BE2C (cell line): ENCODE measurements around the gene PLIN5.

Experiments
- DNase-seq: peaks from one replicate; pipeline ENCODE4 v3.0.0-alpha.2; 2020
- H3K27me3 ChIP-seq: fragments of 250-450 bp; sonication (Bioruptor Pico); 2 replicates; pipeline ENCODE4 v1.5.1; 2020; ENCODE audit warnings: mild to moderate bottlenecking
- H3K36me3 ChIP-seq: fragments of 250-450 bp; sonication (Bioruptor Pico); 2 replicates; pipeline ENCODE4 v1.5.1; 2020; ENCODE audit warnings: mild to moderate bottlenecking
- H3K4me1 ChIP-seq: fragments of 250-450 bp; sonication (Bioruptor Pico); 2 replicates; pipeline ENCODE4 v1.5.1; 2020
- H3K4me3 ChIP-seq: 2 replicates; pipeline ENCODE4 v1.5.1; 2011; ENCODE audit warnings: low read depth, low read length
- H3K9me3 ChIP-seq: fragments of 250-450 bp; sonication (Bioruptor Pico); 2 replicates; pipeline ENCODE4 v1.5.1; 2020
- CTCF ChIP-seq: IDR thresholded peaks from 2 replicates; pipeline ENCODE4 v1.5.1; 2012; ENCODE audit warnings: mild to moderate bottlenecking, low read depth, low read length

Gene PLIN5

GRCh38 chr19:4505570-4506448 is 29.2 kb downstream of the PLIN5 start:
- H3K4me3 ChIP-seq = no peak overlapping the region
- DNase-seq = no peak
- TF ChIP-seq CTCF = no peak
- H3K9me3 ChIP-seq = no peaks in the 10 kb centered on the region
- no peaks in the 10 kb centered on the region for H3K27me3 ChIP-seq
- no peaks in the 10 kb centered on the region for H3K4me1 ChIP-seq
- peaks cover 21% of the 10 kb centered on the region for H3K36me3 ChIP-seq

GRCh38 chr19:4504891-4505569 is 30.0 kb downstream of the PLIN5 start:
- H3K4me1 ChIP-seq = no peaks in the 10 kb centered on the region
- no peak for DNase-seq
- TF ChIP-seq CTCF = no peak
- H3K27me3 ChIP-seq = no peaks in the 10 kb centered on the region
- H3K4me3 ChIP-seq = no peak overlapping the region
- peaks cover 23% of the 10 kb centered on the region for H3K36me3 ChIP-seq
- H3K9me3 ChIP-seq = no peaks in the 10 kb centered on the region

- no peak for DNase-seq
- Histone ChIP-seq H3K36me3 (peaks cover 23% of the 10 kb centered on the region), H3K4me1 (no peaks in the 10 kb centered on the region), H3K9me3 (no peaks in the 10 kb centered on the region), H3K4me3 (no peak overlapping the region), H3K27me3 (no peaks in the 10 kb centered on the region)
- no peak for TF ChIP-seq CTCF
Measured at GRCh38 chr19:4504297-4504701, 30.7 kb downstream of the PLIN5 start.

- Histone ChIP-seq H3K27me3 (no peaks in the 10 kb centered on the region), H3K4me3 (no peak overlapping the region), H3K36me3 (peaks cover 24% of the 10 kb centered on the region), H3K9me3 (no peaks in the 10 kb centered on the region), H3K4me1 (no peaks in the 10 kb centered on the region)
- DNase-seq = no peak
- no peak for TF ChIP-seq CTCF
Measured at GRCh38 chr19:4503825-4504170, 31.2 kb downstream of the PLIN5 start.

GRCh38 chr19:4503132-4503824 is 31.7 kb downstream of the PLIN5 start:
- no peak overlapping the region for H3K4me3 ChIP-seq
- no peak for TF ChIP-seq CTCF
- peak; percentile 77 for DNase-seq
- H3K4me1 ChIP-seq = no peaks in the 10 kb centered on the region
- H3K36me3 ChIP-seq = peaks cover 30% of the 10 kb centered on the region
- no peaks in the 10 kb centered on the region for H3K27me3 ChIP-seq
- H3K9me3 ChIP-seq = no peaks in the 10 kb centered on the region
